ENCODE measurements around the gene HHAT.

DNA sequence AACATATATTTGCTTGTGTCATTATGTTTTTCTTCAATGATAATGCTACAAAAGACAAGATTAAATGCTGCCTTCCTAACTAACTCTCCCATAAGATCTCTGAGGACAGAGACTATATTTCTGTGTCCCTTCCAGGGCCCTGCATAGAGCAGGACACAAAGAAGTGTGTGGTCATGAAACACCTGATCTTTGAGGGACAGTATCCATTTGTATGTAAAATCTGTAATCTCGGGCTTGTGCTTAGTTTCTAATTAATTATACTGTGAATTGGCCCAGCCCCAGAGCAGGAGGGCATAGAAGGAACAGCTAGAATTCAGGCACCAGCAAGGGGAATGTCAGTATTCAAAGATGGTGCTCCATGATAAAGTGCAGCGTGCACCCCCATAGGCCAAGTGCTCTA lies 374.9 kb downstream of the HHAT start:
- TF ChIP-seq, protein P1, sequence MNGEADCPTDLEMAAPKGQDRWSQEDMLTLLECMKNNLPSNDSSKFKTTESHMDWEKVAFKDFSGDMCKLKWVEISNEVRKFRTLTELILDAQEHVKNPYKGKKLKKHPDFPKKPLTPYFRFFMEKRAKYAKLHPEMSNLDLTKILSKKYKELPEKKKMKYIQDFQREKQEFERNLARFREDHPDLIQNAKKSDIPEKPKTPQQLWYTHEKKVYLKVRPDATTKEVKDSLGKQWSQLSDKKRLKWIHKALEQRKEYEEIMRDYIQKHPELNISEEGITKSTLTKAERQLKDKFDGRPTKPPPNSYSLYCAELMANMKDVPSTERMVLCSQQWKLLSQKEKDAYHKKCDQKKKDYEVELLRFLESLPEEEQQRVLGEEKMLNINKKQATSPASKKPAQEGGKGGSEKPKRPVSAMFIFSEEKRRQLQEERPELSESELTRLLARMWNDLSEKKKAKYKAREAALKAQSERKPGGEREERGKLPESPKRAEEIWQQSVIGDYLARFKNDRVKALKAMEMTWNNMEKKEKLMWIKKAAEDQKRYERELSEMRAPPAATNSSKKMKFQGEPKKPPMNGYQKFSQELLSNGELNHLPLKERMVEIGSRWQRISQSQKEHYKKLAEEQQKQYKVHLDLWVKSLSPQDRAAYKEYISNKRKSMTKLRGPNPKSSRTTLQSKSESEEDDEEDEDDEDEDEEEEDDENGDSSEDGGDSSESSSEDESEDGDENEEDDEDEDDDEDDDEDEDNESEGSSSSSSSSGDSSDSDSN (IDR thresholded peaks at IDR 0.05; ENCODE audit: borderline replicate concordance in 1 of 2, low read depth in 2 of 2, low read length in 2 of 2): no peak
- TF ChIP-seq, protein P2, sequence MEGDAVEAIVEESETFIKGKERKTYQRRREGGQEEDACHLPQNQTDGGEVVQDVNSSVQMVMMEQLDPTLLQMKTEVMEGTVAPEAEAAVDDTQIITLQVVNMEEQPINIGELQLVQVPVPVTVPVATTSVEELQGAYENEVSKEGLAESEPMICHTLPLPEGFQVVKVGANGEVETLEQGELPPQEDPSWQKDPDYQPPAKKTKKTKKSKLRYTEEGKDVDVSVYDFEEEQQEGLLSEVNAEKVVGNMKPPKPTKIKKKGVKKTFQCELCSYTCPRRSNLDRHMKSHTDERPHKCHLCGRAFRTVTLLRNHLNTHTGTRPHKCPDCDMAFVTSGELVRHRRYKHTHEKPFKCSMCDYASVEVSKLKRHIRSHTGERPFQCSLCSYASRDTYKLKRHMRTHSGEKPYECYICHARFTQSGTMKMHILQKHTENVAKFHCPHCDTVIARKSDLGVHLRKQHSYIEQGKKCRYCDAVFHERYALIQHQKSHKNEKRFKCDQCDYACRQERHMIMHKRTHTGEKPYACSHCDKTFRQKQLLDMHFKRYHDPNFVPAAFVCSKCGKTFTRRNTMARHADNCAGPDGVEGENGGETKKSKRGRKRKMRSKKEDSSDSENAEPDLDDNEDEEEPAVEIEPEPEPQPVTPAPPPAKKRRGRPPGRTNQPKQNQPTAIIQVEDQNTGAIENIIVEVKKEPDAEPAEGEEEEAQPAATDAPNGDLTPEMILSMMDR (IDR thresholded peaks at IDR 0.05 in 2 of 3, conservative IDR thresholded peaks at IDR 0.05 in 1 of 3; ENCODE audit: insufficient read depth in 2 of 3, low read depth in 1 of 3, low read length in 3 of 3): no peak
- no peak for TF ChIP-seq POLR2AphosphoS5 (IDR thresholded peaks at IDR 0.05; ENCODE audit: control insufficient read depth, insufficient read depth, low read depth, low read length)
- TF ChIP-seq EZH2 (IDR thresholded peaks at IDR 0.05; ENCODE audit: borderline replicate concordance, low read depth, low read length): no peak
- TF ChIP-seq ZNF551 (CRISPR knock-in tag; IDR thresholded peaks at IDR 0.05): no peak
- no peak for TF ChIP-seq CTBP1 (IDR thresholded peaks at IDR 0.05; ENCODE audit: borderline replicate concordance)
- TF ChIP-seq KAT7 (CRISPR knock-in tag; IDR thresholded peaks at IDR 0.05; ENCODE audit: borderline replicate concordance): no peak
